ENCODE data around the gene NEK6. TPM values are rescaled to one million over a fixed set of nuclear protein-coding genes. Genes with fewer than 3 reads are reported as not detected.

Gene NEK6
- total and polyA plus RNA-seq, 9 of the 15 experiments (the other 6 are each of a cell fraction or from before 2014, with no cell fraction given): 3.1 to 19.0 (median 8.4) TPM

DNA sequence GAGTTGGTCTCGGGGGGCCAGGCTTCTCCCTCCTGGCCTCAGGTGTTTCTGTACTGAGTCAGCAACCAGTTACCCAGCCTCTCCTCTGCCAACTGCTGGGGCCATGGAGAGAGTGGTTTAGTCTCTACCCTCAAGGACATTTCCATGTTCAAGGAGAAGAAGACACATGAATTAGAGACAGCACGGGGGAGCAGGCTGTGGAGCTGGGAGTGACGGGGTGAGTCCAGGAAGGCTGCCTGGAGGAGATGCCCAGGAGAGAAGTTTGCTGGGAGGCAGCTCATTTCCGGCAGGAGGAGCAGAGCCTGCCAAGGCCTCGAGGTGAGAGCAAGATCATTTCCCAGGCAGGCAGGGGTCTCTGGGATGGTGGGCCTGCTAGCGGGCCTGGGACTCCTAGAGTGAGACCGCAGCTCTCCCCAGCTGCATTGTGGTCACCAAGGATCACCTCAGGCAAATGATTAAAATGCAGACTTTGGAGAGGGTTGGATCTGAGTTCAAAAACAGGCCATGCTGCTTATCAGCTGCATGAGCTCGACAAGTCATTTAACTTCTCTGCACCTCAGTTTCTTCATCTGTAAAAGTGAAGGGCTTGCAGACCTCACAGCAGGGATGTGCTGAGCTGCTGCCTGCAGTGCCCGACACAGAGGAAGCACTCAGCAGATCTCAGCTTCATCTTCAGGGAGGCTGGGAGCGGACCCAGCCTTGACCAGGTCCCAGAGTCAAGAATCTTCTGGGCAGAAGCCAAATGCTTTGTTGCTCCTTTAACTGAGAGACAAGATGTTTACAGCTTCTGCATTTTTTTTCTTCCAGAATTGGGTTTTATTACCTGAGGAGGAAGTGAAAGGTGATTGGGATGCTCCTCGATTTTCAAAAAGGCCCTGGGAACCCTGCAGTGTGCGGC lies 35.2 kb downstream of the NEK6 start:
- in situ Hi-C loops (cut with MboI) (no loop called here), intact Hi-C loops (cut with micrococcal nuclease) (no loop called here)
- peak; percentile 92 for TF ChIP-seq ZFP36 (IDR thresholded peaks at IDR 0.05; ENCODE audit: low read depth, low read length, partially characterized antibody)
- no peak for TF ChIP-seq HDAC6 (IDR thresholded peaks at IDR 0.05; ENCODE audit: low read depth, low read length)
- TF ChIP-seq CHD4 (IDR thresholded peaks at IDR 0.05; ENCODE audit: insufficient read depth, insufficient replicate concordance, low read depth, low read length, poor library complexity, severe bottlenecking): no peak
- TF ChIP-seq ZBTB12 (CRISPR knock-in tag; IDR thresholded peaks at IDR 0.05): no peak

More for the DNA sequence above, 35.2 kb downstream of the NEK6 start:
- Histone ChIP-seq H3K9me1 (ENCODE audit: control insufficient read depth, insufficient read depth, low read length) (no peaks in the 10 kb centered on the region), H3K9ac (ENCODE audit: insufficient read depth in 1 of 2, low read depth in 2 of 2, low read length in 2 of 2) (peak overlapping the region in 1 of 2 experiments; percentile 52; a peak in 1 of 4 replicates), H3K4me1 (replicated peaks in 1 of 2; ENCODE audit: control insufficient read depth in 2 of 2, insufficient read depth in 2 of 2, low read length in 2 of 2) (peaks cover 0 to 28% of the 10 kb centered on the region in 2 experiments; a peak in 2 of 5 replicates), H3K4me3 (no peak overlapping the region), H3K27ac (ENCODE audit: extremely low read depth, low read depth, low read length) (no peak overlapping the region), H3K4me2 (ENCODE audit: insufficient read depth, low read length) (no peak overlapping the region), H3K36me3 (ENCODE audit: control insufficient read depth, insufficient read depth, low read length) (no peaks in the 10 kb centered on the region), H2AFZ (ENCODE audit: low read depth, low read length) (no peak overlapping the region), H3K79me2 (ENCODE audit: control insufficient read depth, insufficient read depth, low read length) (no peaks in the 10 kb centered on the region), H4K20me1 (replicated peaks; ENCODE audit: control insufficient read depth, insufficient read depth, low read length) (peaks cover 47% of the 10 kb centered on the region), H3K27me3 (ENCODE audit: control insufficient read depth in 2 of 2, insufficient read depth in 2 of 2, low read length in 2 of 2) (no peaks in the 10 kb centered on the region; a peak in 1 of 5 replicates), H3K9me3 (replicated peaks; ENCODE audit: control insufficient read depth, insufficient read depth, low read depth, low read length) (no peaks in the 10 kb centered on the region)
- DNase-seq (ENCODE audit: extremely low read depth in 1 of 4, low spot score in 3 of 4): no peak
- 48% methylated on average over 12 of the region's 12 CpGs for WGBS (ENCODE audit: insufficient coverage, low coverage, missing lambda C conversion rate)
- POLR2A ChIA-PET: interaction anchor here (0.8 kb wide), 1 partner anchor 27 kb away, joined by 4 read pairs; no protein-coding TSS in a partner anchor
- no peak for ATAC-seq
- CTCF ChIA-PET (ENCODE audit: low intra/inter-chr PET ratio): interaction anchor here (1.6 kb wide), 1 partner anchor 166 kb away, joined by 7 read pairs; no protein-coding TSS in a partner anchor
- FAIRE-seq: no peak
- no TSS peak for BruUV-seq (replicated peaks)

Data from K562 (cell line).